ENCODE data around the gene TBC1D13. TPM values are rescaled to one million over a fixed set of nuclear protein-coding genes. Genes with fewer than 3 reads are reported as not detected.

TBC1D13 gene
- total RNA-seq, 1 donor from 2014 or later: 23.5 TPM

DNA sequence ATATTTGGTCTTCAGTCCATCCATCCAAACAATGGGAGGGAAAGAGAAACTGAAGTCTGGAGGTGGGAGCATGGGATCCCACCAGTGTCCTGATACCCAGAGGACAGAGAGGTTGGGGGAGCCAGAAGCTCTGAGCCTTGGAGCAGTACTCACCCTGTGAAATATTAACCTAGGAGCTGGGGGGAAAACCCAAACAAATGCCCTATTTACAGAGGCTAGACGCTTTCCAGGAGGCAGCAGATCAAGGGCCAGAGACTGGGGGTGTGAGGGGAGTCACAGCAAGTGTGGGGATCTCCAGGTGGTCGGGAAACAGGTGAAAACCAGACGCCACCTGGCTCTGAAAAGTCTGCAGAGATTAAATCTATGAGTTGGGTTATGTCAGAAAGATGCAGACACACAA lies 21.6 kb upstream of the TBC1D13 start:
- Mint-ChIP-seq H3K36me3 (ENCODE audit: low read depth) (peaks cover 2% of the 10 kb centered on the region), H3K27ac (ENCODE audit: unreplicated experiment) (no peak overlapping the region), H3K9me3 (ENCODE audit: low read depth) (no peaks in the 10 kb centered on the region), H3K4me1 (ENCODE audit: low read depth) (peaks cover 13% of the 10 kb centered on the region), H3K27me3 (ENCODE audit: low read depth) (no peaks in the 10 kb centered on the region), H3K4me3 (ENCODE audit: unreplicated experiment) (no peak overlapping the region)
- DNase-seq (ENCODE audit: low spot score): no peak
- TF ChIP-seq, protein P1, sequence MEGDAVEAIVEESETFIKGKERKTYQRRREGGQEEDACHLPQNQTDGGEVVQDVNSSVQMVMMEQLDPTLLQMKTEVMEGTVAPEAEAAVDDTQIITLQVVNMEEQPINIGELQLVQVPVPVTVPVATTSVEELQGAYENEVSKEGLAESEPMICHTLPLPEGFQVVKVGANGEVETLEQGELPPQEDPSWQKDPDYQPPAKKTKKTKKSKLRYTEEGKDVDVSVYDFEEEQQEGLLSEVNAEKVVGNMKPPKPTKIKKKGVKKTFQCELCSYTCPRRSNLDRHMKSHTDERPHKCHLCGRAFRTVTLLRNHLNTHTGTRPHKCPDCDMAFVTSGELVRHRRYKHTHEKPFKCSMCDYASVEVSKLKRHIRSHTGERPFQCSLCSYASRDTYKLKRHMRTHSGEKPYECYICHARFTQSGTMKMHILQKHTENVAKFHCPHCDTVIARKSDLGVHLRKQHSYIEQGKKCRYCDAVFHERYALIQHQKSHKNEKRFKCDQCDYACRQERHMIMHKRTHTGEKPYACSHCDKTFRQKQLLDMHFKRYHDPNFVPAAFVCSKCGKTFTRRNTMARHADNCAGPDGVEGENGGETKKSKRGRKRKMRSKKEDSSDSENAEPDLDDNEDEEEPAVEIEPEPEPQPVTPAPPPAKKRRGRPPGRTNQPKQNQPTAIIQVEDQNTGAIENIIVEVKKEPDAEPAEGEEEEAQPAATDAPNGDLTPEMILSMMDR (IDR thresholded peaks at IDR 0.05): no peak

DNA sequence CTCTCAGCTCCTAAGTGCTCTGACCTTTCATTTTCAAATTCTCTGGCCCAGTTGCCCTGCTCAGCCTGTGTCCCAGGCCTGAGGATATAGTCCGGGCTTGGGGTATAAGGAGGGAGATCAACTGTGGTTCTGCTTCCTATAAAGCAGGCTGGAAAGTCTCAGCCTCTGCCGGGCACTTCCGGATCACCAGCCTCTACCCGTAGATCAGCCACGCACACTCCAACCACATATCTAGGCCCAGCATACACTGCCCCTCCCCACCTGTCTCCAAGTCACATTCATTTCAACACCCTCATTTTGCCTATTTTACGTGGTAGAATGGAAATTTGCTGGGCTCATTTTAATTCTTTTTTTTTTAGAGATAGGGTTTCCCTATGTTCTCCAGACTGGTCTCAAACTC lies 18.4 kb upstream of the TBC1D13 start:
- Mint-ChIP-seq H3K27me3 (ENCODE audit: low read depth) (no peaks in the 10 kb centered on the region), H3K27ac (ENCODE audit: unreplicated experiment) (no peak overlapping the region), H3K36me3 (ENCODE audit: low read depth) (peaks cover 2% of the 10 kb centered on the region), H3K4me3 (ENCODE audit: unreplicated experiment) (no peak overlapping the region), H3K9me3 (ENCODE audit: low read depth) (no peaks in the 10 kb centered on the region), H3K4me1 (ENCODE audit: low read depth) (peaks cover 26% of the 10 kb centered on the region)
- TF ChIP-seq, protein P1 (IDR thresholded peaks at IDR 0.05): no peak
- no peak for DNase-seq (ENCODE audit: low spot score)

DNA sequence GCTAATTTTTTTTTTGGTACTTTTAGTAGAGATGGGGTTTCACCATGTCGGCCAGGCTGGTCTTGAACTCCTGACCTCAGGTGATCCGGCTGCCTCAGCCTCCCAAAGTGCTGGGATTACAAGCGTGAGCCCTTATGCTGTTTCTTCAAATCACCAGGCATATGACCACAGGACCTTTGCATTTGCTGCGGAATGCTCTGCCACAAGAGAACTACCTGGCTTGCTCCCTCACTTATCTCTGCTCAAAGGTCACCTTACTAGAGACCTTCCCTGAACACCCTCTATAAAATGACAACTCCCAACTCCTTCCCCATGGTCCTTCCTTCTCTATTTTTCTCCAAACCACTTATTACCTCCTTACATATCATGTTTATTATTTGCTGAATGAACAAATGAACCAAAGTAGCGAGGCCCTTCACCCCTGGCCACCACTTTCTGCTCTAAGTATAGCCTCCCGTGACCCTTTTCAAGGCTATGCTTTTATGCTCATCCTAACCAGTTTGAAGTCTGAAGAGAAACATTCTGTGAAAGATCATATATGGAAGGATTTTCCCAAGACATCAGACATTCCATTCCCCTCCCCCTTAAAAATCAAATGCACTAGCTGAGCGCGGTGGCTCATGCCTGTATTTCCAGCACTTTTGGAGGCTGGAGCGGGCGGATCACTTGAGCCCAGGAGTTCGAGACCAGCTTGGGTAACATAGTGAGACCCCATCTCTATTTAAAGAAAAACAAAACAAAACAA lies 16.6 kb upstream of the TBC1D13 start:
- no peak for DNase-seq (ENCODE audit: low spot score)
- Mint-ChIP-seq H3K9me3 (ENCODE audit: low read depth) (peaks cover 2% of the 10 kb centered on the region), H3K27ac (ENCODE audit: unreplicated experiment) (peak overlapping the region; percentile 96), H3K4me1 (ENCODE audit: low read depth) (peaks cover 26% of the 10 kb centered on the region), H3K4me3 (ENCODE audit: unreplicated experiment) (peak overlapping the region; percentile 93), H3K36me3 (ENCODE audit: low read depth) (peaks cover 2% of the 10 kb centered on the region), H3K27me3 (ENCODE audit: low read depth) (no peaks in the 10 kb centered on the region)
- TF ChIP-seq, protein P1 (IDR thresholded peaks at IDR 0.05): no peak

DNA sequence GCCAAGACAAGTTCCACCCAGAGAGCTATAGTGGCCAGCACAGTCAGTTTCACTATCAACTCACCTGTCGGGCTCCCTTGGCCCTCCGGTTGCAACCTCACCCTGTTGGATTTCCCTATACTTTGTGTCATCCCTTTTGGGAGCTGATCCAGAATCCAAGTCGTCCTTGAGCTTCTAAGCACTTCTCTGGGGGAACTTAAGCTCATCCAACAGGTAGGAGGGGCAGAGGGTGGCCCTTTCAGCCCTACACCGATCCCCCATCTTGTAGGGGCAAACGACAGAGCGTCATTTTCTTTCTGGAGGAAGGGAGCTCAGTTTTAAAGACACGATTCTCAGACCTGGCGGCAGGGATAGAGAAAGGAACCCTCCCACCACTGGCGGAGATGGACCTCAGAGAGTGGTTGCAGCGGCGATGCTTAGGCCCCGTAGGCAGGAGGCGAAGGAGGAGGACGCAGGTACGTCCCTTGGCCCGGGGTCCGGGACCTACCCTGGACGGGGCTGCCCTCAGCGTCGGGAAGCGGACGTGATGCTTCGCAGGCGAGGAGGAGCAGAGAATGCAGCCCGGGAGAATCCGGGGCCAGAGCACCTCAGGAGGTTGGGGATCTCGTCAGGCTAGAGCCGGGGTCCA lies 15.8 kb upstream of the TBC1D13 start:
- Mint-ChIP-seq H3K4me3 (ENCODE audit: unreplicated experiment) (peak overlapping the region; percentile 93), H3K4me1 (ENCODE audit: low read depth) (peaks cover 26% of the 10 kb centered on the region), H3K27ac (ENCODE audit: unreplicated experiment) (peak overlapping the region; percentile 96), H3K9me3 (ENCODE audit: low read depth) (peaks cover 2% of the 10 kb centered on the region), H3K27me3 (ENCODE audit: low read depth) (no peaks in the 10 kb centered on the region), H3K36me3 (ENCODE audit: low read depth) (peaks cover 2% of the 10 kb centered on the region)
- no peak for DNase-seq (ENCODE audit: low spot score)
- TF ChIP-seq, protein P1 (IDR thresholded peaks at IDR 0.05): no peak

DNA sequence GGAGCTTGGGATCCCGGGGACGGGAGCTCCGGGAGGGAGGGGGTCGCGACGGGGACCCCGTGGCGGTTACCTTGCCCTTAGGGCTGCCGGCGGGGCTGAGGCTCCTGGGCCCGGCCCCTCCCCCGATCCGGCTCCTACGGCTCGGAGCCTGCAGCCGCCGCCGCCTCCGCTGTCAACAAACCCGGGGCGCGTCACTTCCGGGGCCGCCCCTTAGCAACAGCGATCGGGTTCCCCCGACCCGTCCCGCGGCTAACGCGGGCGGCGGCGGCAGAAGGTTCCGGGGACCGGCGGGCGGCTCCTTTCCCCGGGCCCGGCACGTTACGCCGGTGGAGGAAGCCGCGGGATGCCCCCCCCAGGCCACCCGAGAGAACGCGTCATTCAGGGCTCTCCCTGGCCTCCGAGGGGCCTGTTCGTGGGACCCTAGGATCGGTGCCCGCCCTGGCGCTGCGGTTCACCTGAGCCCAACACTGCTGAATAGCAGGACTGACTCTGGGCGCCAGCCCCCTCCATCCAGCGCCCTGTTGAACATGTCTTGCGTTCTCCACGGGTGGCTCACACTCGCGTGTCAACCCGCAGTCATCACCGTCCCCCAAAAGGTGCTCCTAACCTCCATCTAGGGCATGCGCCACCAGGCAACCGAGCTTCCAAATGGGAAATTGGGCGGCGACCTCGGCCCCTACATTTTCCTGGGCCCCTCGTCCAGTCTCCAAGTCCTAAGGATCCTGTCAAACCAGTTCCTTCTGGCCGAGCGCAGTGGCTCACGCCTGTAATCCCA lies 15.1 kb upstream of the TBC1D13 start, which contains the start of gene ZER1:
Gene ZER1 (minus strand): TSS at position 183 of the 775 bp plus-strand sequence. CDS start 16,362 bp downstream, outside the sequence.
- H3K4me3 Mint-ChIP-seq (ENCODE audit: unreplicated experiment): peak within 1 kb of the TSS; percentile 93
- H3K4me1 Mint-ChIP-seq (ENCODE audit: low read depth): peaks cover 26% of the 10 kb centered on the region
- TF ChIP-seq, protein P1 (IDR thresholded peaks at IDR 0.05): no peak

More for the DNA sequence above, 15.1 kb upstream of the TBC1D13 start, which contains the start of gene ZER1:
- peak within 1 kb of the TSS; percentile 96 for H3K27ac Mint-ChIP-seq (ENCODE audit: unreplicated experiment)
- peaks cover 2% of the 10 kb centered on the region for H3K36me3 Mint-ChIP-seq (ENCODE audit: low read depth)
- H3K9me3 Mint-ChIP-seq (ENCODE audit: low read depth): peaks cover 2% of the 10 kb centered on the region
- DNase-seq (ENCODE audit: low spot score): peak; percentile 97
- no peaks in the 10 kb centered on the region for H3K27me3 Mint-ChIP-seq (ENCODE audit: low read depth)

Measured in chondrocyte (in vitro differentiated cells).